ENCODE measurements around the gene TLR2.

Gene TLR2

DNA sequence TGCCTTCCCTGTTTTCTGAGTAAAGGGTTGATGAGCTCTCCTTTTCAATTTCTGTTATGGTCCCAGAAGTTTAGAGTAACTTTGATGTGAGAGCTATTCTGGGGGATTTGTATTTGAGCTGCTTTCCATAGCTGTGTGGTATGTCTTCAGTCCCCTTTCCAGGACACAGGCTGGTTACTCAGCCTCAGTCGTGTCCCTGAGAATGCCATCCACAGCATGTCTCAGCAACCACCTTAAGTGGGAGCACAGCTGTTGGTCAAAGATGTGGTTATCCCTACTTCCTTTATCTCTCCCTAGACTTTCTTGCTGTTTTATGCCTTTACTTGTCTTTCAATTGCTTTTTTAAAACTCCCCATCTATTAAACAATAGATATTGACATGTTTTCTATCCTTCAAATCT, 38.0 kb downstream of the TLR2 start:
- H3K9ac ChIP-seq: no peak overlapping the region
- no peak overlapping the region for H3K4me2 ChIP-seq (ENCODE audit: low read length)
- H3K79me2 ChIP-seq: no peaks in the 10 kb centered on the region
- no peak overlapping the region for H3K4me3 ChIP-seq (ENCODE audit: low read depth, low read length)
- no peak overlapping the region for H2AFZ ChIP-seq
- H3K4me1 ChIP-seq: no peaks in the 10 kb centered on the region
- TF ChIP-seq, protein P1, sequence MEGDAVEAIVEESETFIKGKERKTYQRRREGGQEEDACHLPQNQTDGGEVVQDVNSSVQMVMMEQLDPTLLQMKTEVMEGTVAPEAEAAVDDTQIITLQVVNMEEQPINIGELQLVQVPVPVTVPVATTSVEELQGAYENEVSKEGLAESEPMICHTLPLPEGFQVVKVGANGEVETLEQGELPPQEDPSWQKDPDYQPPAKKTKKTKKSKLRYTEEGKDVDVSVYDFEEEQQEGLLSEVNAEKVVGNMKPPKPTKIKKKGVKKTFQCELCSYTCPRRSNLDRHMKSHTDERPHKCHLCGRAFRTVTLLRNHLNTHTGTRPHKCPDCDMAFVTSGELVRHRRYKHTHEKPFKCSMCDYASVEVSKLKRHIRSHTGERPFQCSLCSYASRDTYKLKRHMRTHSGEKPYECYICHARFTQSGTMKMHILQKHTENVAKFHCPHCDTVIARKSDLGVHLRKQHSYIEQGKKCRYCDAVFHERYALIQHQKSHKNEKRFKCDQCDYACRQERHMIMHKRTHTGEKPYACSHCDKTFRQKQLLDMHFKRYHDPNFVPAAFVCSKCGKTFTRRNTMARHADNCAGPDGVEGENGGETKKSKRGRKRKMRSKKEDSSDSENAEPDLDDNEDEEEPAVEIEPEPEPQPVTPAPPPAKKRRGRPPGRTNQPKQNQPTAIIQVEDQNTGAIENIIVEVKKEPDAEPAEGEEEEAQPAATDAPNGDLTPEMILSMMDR (IDR thresholded peaks at IDR 0.05): no peak
- H3K27me3 ChIP-seq (ENCODE audit: control insufficient read depth, insufficient read depth, low read length): no peaks in the 10 kb centered on the region
- no peaks in the 10 kb centered on the region for H3K9me3 ChIP-seq (ENCODE audit: control insufficient read depth, low read length)
- H3K27ac ChIP-seq: no peak overlapping the region
- no peaks in the 10 kb centered on the region for H3K36me3 ChIP-seq (ENCODE audit: control insufficient read depth, insufficient read depth, low read length)

DNA sequence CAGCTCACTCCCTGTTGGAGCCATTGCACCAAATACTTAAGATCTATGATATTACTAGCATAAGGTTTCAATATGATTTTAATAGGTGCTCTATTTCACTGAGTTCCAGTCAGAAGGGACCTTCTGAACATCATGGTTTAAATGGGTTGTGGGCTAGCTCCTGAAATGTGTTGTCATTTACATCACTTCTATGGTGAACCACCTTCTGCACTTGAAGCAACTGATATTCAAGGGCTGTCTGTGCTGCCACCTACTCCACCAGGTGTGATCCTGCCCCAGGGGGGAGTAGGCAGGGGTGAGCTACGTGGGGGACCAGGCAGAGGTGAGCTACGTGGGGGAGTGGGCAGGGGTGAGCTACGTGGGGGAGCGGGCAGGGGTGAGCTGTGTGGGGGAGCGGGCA, 40.5 kb downstream of the TLR2 start:
- Histone ChIP-seq H3K27ac (no peak overlapping the region), H3K36me3 (ENCODE audit: control insufficient read depth, insufficient read depth, low read length) (no peaks in the 10 kb centered on the region), H2AFZ (no peak overlapping the region), H3K79me2 (no peaks in the 10 kb centered on the region), H3K9me3 (ENCODE audit: control insufficient read depth, low read length) (no peaks in the 10 kb centered on the region), H3K4me3 (ENCODE audit: low read depth, low read length) (no peak overlapping the region), H3K4me1 (no peaks in the 10 kb centered on the region), H3K9ac (no peak overlapping the region), H3K27me3 (ENCODE audit: control insufficient read depth, insufficient read depth, low read length) (no peaks in the 10 kb centered on the region), H3K4me2 (ENCODE audit: low read length) (no peak overlapping the region)
- TF ChIP-seq, protein P1 (IDR thresholded peaks at IDR 0.05): no peak

DNA sequence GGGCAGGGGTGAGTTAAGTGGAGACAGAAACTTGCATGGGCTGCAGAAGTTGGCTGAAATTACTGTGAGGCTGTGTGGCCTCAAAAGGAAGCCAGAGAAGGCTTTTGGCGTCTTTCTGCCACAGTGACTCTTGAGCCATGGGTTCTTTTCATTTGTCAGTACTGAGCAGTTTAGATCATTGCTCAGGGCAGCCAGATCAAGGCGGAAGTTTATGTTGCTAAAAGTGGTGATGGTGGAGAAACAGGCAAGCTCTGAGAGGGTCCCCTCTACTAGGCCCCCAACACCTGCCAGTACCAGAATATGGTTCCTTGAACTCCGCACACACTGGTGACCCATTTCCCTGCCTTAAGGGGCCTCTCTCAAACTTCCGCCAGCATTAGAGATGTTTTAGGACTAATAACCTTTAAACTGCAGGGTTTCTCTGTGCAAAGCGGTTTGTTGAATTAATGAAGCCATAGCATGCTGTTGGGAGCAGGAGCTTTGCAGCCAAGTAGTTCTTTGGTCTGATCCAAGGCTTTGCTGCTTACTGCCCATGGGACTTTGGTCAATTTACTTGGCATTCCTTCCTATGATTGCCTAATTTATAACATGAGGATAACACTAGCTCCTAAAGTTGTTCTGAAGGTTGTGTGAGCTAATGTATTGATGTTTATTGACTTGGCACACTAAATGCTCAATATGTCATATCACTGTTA, 41.2 kb downstream of the TLR2 start:
- Histone ChIP-seq H3K79me2 (no peaks in the 10 kb centered on the region), H3K4me1 (no peaks in the 10 kb centered on the region), H3K4me2 (ENCODE audit: low read length) (no peak overlapping the region), H3K9ac (no peak overlapping the region), H3K27me3 (ENCODE audit: control insufficient read depth, insufficient read depth, low read length) (no peaks in the 10 kb centered on the region), H3K4me3 (ENCODE audit: low read depth, low read length) (no peak overlapping the region), H3K27ac (no peak overlapping the region), H3K36me3 (ENCODE audit: control insufficient read depth, insufficient read depth, low read length) (no peaks in the 10 kb centered on the region), H2AFZ (no peak overlapping the region), H3K9me3 (ENCODE audit: control insufficient read depth, low read length) (no peaks in the 10 kb centered on the region)
- TF ChIP-seq, protein P1 (IDR thresholded peaks at IDR 0.05): no peak

DNA sequence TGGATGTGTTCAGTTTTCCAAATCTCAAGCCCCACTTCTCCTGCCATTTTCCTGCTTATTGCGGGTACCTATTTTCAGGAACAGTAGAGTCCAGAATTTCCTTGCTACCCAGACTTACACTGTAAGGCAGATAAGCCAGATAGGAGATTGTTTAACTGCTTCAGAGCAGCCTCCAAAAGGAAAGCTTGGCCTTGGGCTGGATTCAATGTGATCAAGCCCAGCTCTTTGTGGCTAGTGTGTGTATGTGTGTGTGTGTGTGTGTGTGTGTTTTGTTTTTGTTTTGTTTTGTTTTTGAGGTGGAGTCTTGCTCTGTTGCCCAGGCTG, 41.7 kb downstream of the TLR2 start:
- Histone ChIP-seq H3K36me3 (ENCODE audit: control insufficient read depth, insufficient read depth, low read length) (no peaks in the 10 kb centered on the region), H2AFZ (no peak overlapping the region), H3K27me3 (ENCODE audit: control insufficient read depth, insufficient read depth, low read length) (no peaks in the 10 kb centered on the region), H3K4me3 (ENCODE audit: low read depth, low read length) (no peak overlapping the region), H3K4me1 (no peaks in the 10 kb centered on the region), H3K27ac (no peak overlapping the region), H3K9ac (no peak overlapping the region), H3K4me2 (ENCODE audit: low read length) (no peak overlapping the region), H3K9me3 (ENCODE audit: control insufficient read depth, low read length) (no peaks in the 10 kb centered on the region), H3K79me2 (no peaks in the 10 kb centered on the region)
- TF ChIP-seq, protein P1 (IDR thresholded peaks at IDR 0.05): no peak

DNA sequence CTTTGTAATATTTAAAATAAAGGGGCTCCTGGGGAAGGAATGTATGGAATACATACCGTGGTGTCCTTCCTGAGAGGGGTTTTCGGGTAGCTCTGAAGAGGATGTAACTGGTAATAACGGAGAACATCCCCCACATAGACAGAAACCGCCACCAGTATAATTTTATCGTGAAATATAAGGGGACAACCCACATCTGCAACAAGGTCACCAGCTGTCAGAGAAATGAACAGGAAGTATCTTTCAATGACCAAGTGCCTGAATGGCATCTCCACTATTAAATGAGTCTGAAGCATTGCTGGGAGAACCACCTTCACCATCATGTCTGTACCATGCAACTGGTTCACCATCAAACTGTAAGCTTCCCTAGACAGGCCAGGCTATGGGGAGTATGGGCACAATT, 44.1 kb downstream of the TLR2 start:
- no peaks in the 10 kb centered on the region for H3K4me1 ChIP-seq
- H3K36me3 ChIP-seq (ENCODE audit: control insufficient read depth, insufficient read depth, low read length): no peaks in the 10 kb centered on the region
- H3K4me2 ChIP-seq (ENCODE audit: low read length): no peak overlapping the region
- TF ChIP-seq, protein P1 (IDR thresholded peaks at IDR 0.05): no peak
- H3K4me3 ChIP-seq (ENCODE audit: low read depth, low read length): no peak overlapping the region
- H3K79me2 ChIP-seq: no peaks in the 10 kb centered on the region
- H3K27ac ChIP-seq: no peak overlapping the region
- no peak overlapping the region for H3K9ac ChIP-seq
- no peaks in the 10 kb centered on the region for H3K9me3 ChIP-seq (ENCODE audit: control insufficient read depth, low read length)
- no peak overlapping the region for H2AFZ ChIP-seq
- H3K27me3 ChIP-seq (ENCODE audit: control insufficient read depth, insufficient read depth, low read length): no peaks in the 10 kb centered on the region

Data from parathyroid adenoma (tissue), 2 donors.